GM10266 (cell line): ENCODE measurements around the gene SMIM38.
A peak's percentile ranks its signal among the peaks of the same experiment; 100 is the strongest.

ENCODE experiments used
- DNase-seq: peaks from one replicate; pipeline ENCODE4 v3.0.0; 2012; ENCODE audit errors: extremely low spot score
- TF ChIP-seq, protein P1 (sequence below): IDR thresholded peaks from 2 replicates; pipeline ENCODE4 v1.5.1; 2012; ENCODE audit warnings: mild to moderate bottlenecking, low read depth; ENCODE audit not compliant: control insufficient read depth, insufficient read depth; ENCODE audit errors: missing control alignments

The SMIM38 gene

DNA sequence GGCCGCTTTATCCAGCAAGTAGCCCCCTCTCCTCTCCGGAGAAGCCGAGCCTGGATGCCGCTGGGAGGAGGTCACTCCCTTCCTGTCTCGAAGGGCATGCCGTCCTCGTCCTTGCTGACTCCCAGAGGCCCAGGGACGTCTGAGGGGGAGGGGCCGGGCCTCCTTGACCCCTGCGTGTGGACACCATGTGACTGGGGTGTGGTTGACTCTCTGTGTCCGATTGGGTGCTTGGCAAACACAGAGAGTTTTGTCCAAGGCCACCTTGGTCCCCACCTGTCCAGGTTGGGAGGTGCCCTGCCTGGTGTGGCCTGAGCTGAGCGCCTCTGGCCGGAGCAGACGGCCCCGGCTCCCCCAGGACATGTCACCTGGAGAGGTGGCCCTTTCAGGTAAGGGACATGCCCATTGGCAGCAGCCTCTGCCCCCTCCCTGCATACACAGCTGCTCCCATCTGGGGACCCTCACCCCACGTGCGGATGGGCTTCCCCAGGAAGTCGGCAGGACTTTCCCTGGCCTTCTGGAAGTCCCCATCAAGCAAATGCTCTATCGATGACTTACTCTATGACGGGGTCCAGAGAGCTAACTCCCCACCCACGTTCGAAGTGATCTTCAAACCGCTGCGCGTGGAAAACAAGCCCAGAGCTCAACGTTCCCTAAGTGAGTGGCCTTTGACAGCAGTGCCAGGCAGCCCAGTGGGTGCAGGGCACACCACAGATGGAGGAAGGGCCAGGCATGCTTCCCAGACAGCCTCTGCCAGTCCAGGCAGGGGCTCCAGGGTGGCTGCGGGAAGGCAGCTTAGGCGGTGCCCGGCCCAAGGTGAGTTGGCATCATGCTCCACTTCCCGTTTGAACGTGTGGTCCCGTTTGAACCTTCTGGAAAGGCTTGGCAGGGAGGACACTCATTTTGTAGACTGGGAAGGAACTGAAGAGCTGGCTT is at the start of gene SMIM38:
Gene SMIM38, plus strand, starts transcription at position 634 of the 933 bp plus-strand sequence. CDS start 1,912 bp downstream, outside the sequence.
- peak; percentile 78 for DNase-seq
- TF ChIP-seq, protein P1, sequence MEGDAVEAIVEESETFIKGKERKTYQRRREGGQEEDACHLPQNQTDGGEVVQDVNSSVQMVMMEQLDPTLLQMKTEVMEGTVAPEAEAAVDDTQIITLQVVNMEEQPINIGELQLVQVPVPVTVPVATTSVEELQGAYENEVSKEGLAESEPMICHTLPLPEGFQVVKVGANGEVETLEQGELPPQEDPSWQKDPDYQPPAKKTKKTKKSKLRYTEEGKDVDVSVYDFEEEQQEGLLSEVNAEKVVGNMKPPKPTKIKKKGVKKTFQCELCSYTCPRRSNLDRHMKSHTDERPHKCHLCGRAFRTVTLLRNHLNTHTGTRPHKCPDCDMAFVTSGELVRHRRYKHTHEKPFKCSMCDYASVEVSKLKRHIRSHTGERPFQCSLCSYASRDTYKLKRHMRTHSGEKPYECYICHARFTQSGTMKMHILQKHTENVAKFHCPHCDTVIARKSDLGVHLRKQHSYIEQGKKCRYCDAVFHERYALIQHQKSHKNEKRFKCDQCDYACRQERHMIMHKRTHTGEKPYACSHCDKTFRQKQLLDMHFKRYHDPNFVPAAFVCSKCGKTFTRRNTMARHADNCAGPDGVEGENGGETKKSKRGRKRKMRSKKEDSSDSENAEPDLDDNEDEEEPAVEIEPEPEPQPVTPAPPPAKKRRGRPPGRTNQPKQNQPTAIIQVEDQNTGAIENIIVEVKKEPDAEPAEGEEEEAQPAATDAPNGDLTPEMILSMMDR, result no peak

DNA sequence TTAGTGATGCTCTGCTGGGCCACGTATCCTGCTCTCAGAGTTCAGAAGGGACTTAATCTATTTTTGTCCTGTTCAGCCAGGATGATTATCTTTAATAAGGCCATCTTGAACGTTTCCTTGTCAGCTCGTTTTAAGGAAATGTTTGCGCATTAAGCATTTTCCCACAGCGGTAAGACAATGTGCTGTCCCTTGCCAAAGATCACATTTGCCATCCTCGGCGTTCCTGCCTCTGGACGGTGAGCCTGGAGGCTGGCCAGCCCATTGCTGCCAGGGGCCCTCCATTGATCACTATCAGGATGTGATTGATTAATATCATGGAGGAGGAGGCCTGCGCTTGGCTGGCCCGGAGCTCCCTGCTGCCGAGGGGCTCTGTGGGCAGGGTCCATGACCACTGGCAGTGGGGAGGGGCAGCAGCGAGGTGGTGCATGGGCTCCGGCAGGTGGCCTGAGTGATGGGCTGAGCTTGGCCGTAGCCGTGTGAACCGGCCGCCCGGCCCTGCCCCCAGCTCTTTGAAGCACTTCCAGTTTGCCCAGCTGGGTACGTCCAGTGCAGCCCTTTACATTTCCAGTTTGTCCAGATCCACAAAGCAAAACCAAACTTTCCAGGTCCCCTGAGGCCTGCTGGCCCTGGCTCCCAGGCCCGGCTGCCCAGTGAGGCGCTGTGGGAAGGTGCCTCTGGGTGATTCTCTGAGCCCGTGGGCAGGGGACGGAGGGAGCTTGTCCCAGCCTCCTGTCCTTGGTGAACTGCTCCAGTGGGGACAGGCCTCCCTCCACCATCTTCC is 49.5 kb upstream of the SMIM38 start:
- TF ChIP-seq, protein P1, result no peak
- DNase-seq, result no peak

DNA sequence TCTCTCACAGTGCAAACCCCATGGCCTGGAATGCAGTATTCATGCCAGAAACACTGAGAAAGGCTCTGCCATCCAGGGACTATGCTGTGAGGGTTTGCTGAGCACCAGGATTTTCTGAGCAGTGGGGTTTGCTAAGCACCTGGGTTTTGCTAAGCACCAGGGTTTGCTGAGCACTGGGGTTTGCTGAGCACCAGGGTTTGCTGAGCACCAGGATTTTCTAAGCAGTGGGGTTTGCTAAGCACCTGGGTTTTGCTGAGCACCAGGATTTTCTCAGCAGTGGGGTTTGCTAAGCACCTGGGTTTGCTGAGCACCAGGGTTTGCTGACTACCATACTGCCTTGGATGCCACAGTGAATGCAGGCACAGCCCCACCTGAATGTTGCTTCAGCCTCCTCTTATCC is 48.3 kb upstream of the SMIM38 start:
- DNase-seq, result no peak
- TF ChIP-seq, protein P1, result no peak

DNA sequence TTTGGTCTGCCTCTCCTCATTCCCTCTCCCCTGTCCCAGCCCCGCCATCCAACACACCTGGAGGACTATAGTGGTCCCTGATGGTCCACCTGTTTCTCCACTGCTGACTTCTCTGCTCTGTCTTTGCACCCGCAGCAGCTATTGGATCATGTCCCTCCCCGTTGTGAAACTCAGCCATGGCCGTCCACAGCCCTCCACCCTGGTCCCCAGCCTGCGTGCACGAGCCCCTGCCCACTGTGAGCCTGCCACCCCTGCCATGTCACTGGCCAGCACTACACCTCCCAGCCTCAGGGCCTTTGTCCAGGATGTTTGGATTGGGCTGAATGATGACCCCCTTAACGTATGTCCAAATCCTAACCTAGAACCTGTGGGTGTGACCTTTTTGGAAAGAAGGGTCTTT is 47.7 kb upstream of the SMIM38 start:
- TF ChIP-seq, protein P1, result no peak
- DNase-seq, result no peak

DNA sequence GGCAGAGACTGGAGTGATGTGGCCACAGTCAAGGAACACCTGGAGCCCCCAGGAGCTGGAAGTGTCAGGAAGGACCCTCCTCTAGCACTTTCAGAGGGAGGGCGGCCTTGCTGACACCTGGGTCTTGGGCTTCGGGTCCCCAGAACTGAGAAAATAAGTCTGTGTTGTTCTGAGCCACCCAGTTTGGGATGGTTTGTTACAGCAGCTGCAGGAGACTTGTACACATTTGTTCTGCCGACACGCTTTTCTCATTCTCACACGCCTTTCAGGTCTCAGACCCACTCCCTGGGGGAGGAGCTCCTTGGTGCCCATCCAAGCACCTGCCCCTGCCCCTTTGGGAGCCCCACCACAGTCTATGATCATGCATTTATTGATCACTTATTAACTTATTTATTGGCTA is 47.2 kb upstream of the SMIM38 start:
- TF ChIP-seq, protein P1, result no peak
- no peak for DNase-seq

DNA sequence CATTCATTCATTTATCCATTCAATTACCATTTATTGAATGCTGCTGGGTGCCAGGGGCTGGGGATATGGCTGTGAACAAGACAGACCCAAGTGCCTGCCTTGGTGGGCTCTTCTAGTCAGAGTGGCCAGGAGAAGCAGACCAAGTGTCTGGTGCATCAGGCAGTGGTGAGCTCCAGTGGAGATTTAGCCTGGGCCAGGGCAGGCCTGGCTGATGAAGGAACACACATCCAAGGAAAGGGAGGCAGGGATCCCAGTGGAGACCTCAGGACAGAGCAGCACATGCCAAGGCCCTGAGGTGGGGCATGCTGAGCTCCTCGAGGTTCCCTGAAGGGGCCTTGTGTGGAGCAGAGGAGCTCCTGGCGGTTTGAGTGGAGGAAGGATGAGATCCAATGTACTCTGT is 46.6 kb upstream of the SMIM38 start:
- DNase-seq, result no peak
- TF ChIP-seq, protein P1, result no peak

DNA sequence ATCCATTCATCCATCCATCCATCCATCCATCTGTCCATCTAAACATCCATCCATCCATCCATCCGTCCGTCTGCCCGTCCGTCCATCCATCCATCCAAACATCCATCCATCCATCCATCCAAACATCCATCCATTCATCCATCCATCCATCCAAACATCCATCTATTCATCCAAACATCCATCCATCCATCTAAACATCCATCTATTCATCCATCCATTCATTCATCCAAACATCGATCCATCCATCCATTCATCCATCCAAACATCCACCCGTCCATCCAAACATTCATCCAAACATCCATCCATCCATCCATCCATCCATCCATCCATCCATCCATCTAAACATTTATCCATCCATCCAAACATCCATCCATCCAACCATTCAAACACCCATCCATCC is 45.3 kb upstream of the SMIM38 start:
- TF ChIP-seq, protein P1, result no peak

More for the DNA sequence above, 45.3 kb upstream of the SMIM38 start:
- DNase-seq, result no peak
